GM23338 (cell line): Measurements from ENCODE around the gene GFER. TPM values are rescaled to one million over a fixed set of nuclear protein-coding genes. Genes with fewer than 3 reads are reported as not detected.

Experiments used
- ATAC-seq: fragments of 200-7000 bp; cut with Tn5 transposase; 3 replicates; pipeline ENCODE4 v1.9.1; 2020
- DNase-seq: peaks from one replicate; pipeline ENCODE4 v3.0.0-alpha.2; 2015; ENCODE audit warnings: low spot score
- H2AFZ ChIP-seq: fragments of 200-600 bp; sonication (generic); 2 replicates; pipeline ENCODE4 v1.8.0; 2016; ENCODE audit warnings: antibody characterized with exemption, mild to moderate bottlenecking, moderate library complexity
- H3F3A ChIP-seq: fragments of 200-600 bp; sonication (generic); replicated peaks from 2 replicates; pipeline ENCODE4 v1.8.0; 2017; ENCODE audit warnings: antibody characterized with exemption, mixed run types, low read depth
- H3K27ac ChIP-seq: fragments of 200-600 bp; sonication (generic); 2 replicates; pipeline ENCODE4 v1.6.1; 2016; ENCODE audit warnings: low read depth
- H3K27me3 ChIP-seq: fragments of 200-600 bp; sonication (generic); 2 replicates; pipeline ENCODE4 v1.8.0; 2016; ENCODE audit warnings: mild to moderate bottlenecking, mixed run types, moderate library complexity; ENCODE audit not compliant: insufficient read depth
- H3K36me3 ChIP-seq: fragments of 200-600 bp; sonication (generic); 2 replicates; pipeline ENCODE4 v1.8.0; 2016; ENCODE audit warnings: mild to moderate bottlenecking; ENCODE audit not compliant: insufficient read depth
- H3K4me1 ChIP-seq: fragments of 200-600 bp; sonication (generic); 2 replicates; pipeline ENCODE4 v1.8.0; 2016; ENCODE audit warnings: mild to moderate bottlenecking, moderate library complexity; ENCODE audit not compliant: insufficient read depth
- H3K4me2 ChIP-seq: fragments of 200-600 bp; sonication (generic); 2 replicates; pipeline ENCODE4 v1.7.1; 2017; ENCODE audit warnings: mixed run types
- H3K4me3 ChIP-seq: fragments of 200-600 bp; sonication (generic); 2 replicates; pipeline ENCODE4 v1.6.1; 2016; ENCODE audit warnings: mixed run types
- H3K79me2 ChIP-seq: fragments of 200-600 bp; sonication (generic); replicated peaks from 2 replicates; pipeline ENCODE4 v1.8.0; 2017; ENCODE audit warnings: mild to moderate bottlenecking; ENCODE audit not compliant: insufficient read depth
- H3K9me2 ChIP-seq: fragments of 200-600 bp; sonication (generic); 2 replicates; pipeline ENCODE4 v1.8.0; 2017; ENCODE audit not compliant: insufficient read depth
- H4K20me1 ChIP-seq: fragments of 200-600 bp; sonication (generic); replicated peaks from 2 replicates; pipeline ENCODE4 v1.8.0; 2017; ENCODE audit warnings: mild to moderate bottlenecking; ENCODE audit not compliant: insufficient read depth
- H3K27ac Mint-ChIP-seq: 2 replicates; pipeline ENCODE4 v1.8.0; 2020; ENCODE audit warnings: inconsistent platforms, mild to moderate bottlenecking, moderate library complexity, mixed read lengths
- H3K27me3 Mint-ChIP-seq: 3 replicates; pipeline ENCODE4 v1.8.0; 2022; ENCODE audit warnings: low read depth, mild to moderate bottlenecking, moderate library complexity, mixed read lengths, inconsistent platforms; ENCODE audit not compliant: insufficient read depth, poor library complexity
- H3K36me3 Mint-ChIP-seq: 3 replicates; pipeline ENCODE4 v1.8.0; 2021; ENCODE audit warnings: low read depth, mild to moderate bottlenecking, inconsistent platforms, moderate library complexity, mixed read lengths
- H3K4me1 Mint-ChIP-seq: 3 replicates; pipeline ENCODE4 v1.8.0; 2020; ENCODE audit warnings: mild to moderate bottlenecking, inconsistent platforms, mixed read lengths
- H3K4me3 Mint-ChIP-seq: 3 replicates; pipeline ENCODE4 v1.8.0; 2021; ENCODE audit warnings: moderate library complexity, mild to moderate bottlenecking, inconsistent platforms, mixed read lengths
- H3K9me3 Mint-ChIP-seq: 3 replicates; pipeline ENCODE4 v1.8.0; 2020; ENCODE audit warnings: moderate library complexity, mild to moderate bottlenecking, inconsistent platforms, mixed read lengths
- CREB1 ChIP-seq: fragments of 250-450 bp; sonication (Bioruptor Pico); IDR thresholded peaks from 2 replicates; pipeline ENCODE4 v1.5.0; 2020; ENCODE audit warnings: low read depth, mild to moderate bottlenecking, moderate library complexity
- CTCF ChIP-seq, 2 experiments: fragments of 200-600 bp in 1 of 2; sonication (generic) in 1 of 2; conservative IDR thresholded peaks; 2 replicates each; pipeline versions ENCODE4 v1.5.1 to v1.6.1; 2016 to 2017; ENCODE audit warnings: antibody characterized with exemption in 2 of 2, low read depth in 2 of 2, mild to moderate bottlenecking in 2 of 2, moderate library complexity in 1 of 2
- ETS1 ChIP-seq: IDR thresholded peaks from 2 replicates; pipeline ENCODE4 v1.6.1; 2016; ENCODE audit warnings: antibody characterized with exemption
- EZH2 ChIP-seq: fragments of 200-600 bp; sonication (generic); IDR thresholded peaks from one replicate; pipeline ENCODE4 v1.8.0; 2017; ENCODE audit warnings: antibody characterized with exemption, mild to moderate bottlenecking, low read depth; ENCODE audit not compliant: unreplicated experiment
- EZH2phosphoT487 ChIP-seq: fragments of 200-600 bp; sonication (generic); IDR thresholded peaks from one replicate; pipeline ENCODE4 v1.8.1; 2018; ENCODE audit warnings: antibody characterized with exemption; ENCODE audit not compliant: unreplicated experiment
- JUNB ChIP-seq: IDR thresholded peaks from one replicate; pipeline ENCODE4 v1.6.1; 2016; ENCODE audit warnings: antibody characterized with exemption; ENCODE audit not compliant: unreplicated experiment
- NANOG ChIP-seq: IDR thresholded peaks from 2 replicates; pipeline ENCODE4 v1.6.1; 2016; ENCODE audit warnings: antibody characterized with exemption, borderline replicate concordance
- POLR2AphosphoS5 ChIP-seq: IDR thresholded peaks from 2 replicates; pipeline ENCODE4 v1.6.1; 2016; ENCODE audit warnings: antibody characterized with exemption, low read depth
- REST ChIP-seq: IDR thresholded peaks from one replicate; pipeline ENCODE4 v1.6.1; 2018; ENCODE audit warnings: antibody characterized with exemption; ENCODE audit not compliant: unreplicated experiment
- STAT1 ChIP-seq: IDR thresholded peaks from one replicate; pipeline ENCODE4 v1.6.1; 2016; ENCODE audit warnings: antibody characterized with exemption; ENCODE audit not compliant: unreplicated experiment
- ZNF114 ChIP-seq: fragments of 250-450 bp; sonication (Bioruptor Pico); IDR thresholded peaks from 2 replicates; pipeline ENCODE4 v1.5.0; 2020; ENCODE audit warnings: mild to moderate bottlenecking, moderate library complexity
- ZNF331 ChIP-seq: fragments of 250-450 bp; sonication (Bioruptor Pico); IDR thresholded peaks from 2 replicates; pipeline ENCODE4 v1.5.0; 2020; ENCODE audit warnings: low read depth, mild to moderate bottlenecking, moderate library complexity
- polyA plus RNA-seq: library from polyadenylated mRNA; unstranded; fragments of >200 nt; fragmentation: Nextera tagmentation; extraction: Ambion mirVana; gene quantifications from 2 replicates; pipeline ENCODE4 v1.2.1, GENCODE V29; 2016
- total RNA-seq: library from RNA; depleted of rRNA; stranded (reverse); fragments of >200 nt; shearing (Covaris generic); gene quantifications from 2 replicates; pipeline ENCODE4 v1.2.3, GENCODE V29; 2014

The GFER gene
- total and polyA plus RNA-seq, 2 experiments from 2014 or later, result 40.1 to 64.5 TPM

- Histone ChIP-seq H4K20me1 (no peaks in the 10 kb centered on the region; the same call in none of the 2 replicates), H3K27me3 (no peaks in the 10 kb centered on the region), H3F3A (0 out of 2 replicates have a peak, but pooled peaks cover 8% of the 10 kb centered on the region), H3K79me2 (peaks cover 21% of the 10 kb centered on the region), H3K36me3 (no peaks in the 10 kb centered on the region), H3K27ac (no peak overlapping the region), H3K9me2 (no peaks in the 10 kb centered on the region), H2AFZ (no peak overlapping the region), H3K4me1 (peaks cover 14% of the 10 kb centered on the region; the same call in 1 of the 2 replicates), H3K4me2 (no peak overlapping the region), H3K4me3 (no peak overlapping the region)
- ATAC-seq (no peak), DNase-seq (no peak)
- 0 out of 3 replicates have a peak overlapping the region, but pooled peaks have one; percentile 19 for H3K4me3 Mint-ChIP-seq
- peaks cover 12% of the 10 kb centered on the region for H3K4me1 Mint-ChIP-seq
- peaks cover 15% of the 10 kb centered on the region for H3K27me3 Mint-ChIP-seq
- TF ChIP-seq EZH2phosphoT487 (no peak), NANOG (no peak), CREB1 (CRISPR knock-in tag) (no peak), ZNF331 (CRISPR knock-in tag) (no peak), JUNB (no peak), ETS1 (no peak)
- peaks cover 16% of the 10 kb centered on the region for H3K36me3 Mint-ChIP-seq
- H3K27ac Mint-ChIP-seq, result no peak overlapping the region
- H3K9me3 Mint-ChIP-seq, result peaks cover 3% of the 10 kb centered on the region; the same call in 1 of the 3 replicates
These were observed 9.6 kb upstream of the GFER start for GRCh38 chr16:1974157-1975070.

GRCh38 chr16:1975432-1976215, 8.4 kb upstream of the GFER start:
- H3K4me3 Mint-ChIP-seq, result no peak overlapping the region; the same call in 2 of the 3 replicates
- peaks cover 18% of the 10 kb centered on the region for H3K4me1 ChIP-seq
- no peaks in the 10 kb centered on the region; the same call in none of the 2 replicates for H4K20me1 ChIP-seq
- ATAC-seq (no peak), DNase-seq (no peak)
- H3F3A ChIP-seq, result peaks cover 13% of the 10 kb centered on the region; the same call in 1 of the 2 replicates
- no peaks in the 10 kb centered on the region for H3K36me3 ChIP-seq
- H3K27ac Mint-ChIP-seq, result no peak overlapping the region
- H3K36me3 Mint-ChIP-seq, result peaks cover 16% of the 10 kb centered on the region
- H3K4me3 ChIP-seq, result no peak overlapping the region
- H3K9me3 Mint-ChIP-seq, result peaks cover 3% of the 10 kb centered on the region; the same call in 1 of the 3 replicates
- peaks cover 26% of the 10 kb centered on the region for H3K27me3 Mint-ChIP-seq
- H3K9me2 ChIP-seq, result no peaks in the 10 kb centered on the region
- H2AFZ ChIP-seq, result no peak overlapping the region
- H3K4me1 Mint-ChIP-seq, result peaks cover 15% of the 10 kb centered on the region
- H3K27ac ChIP-seq, result no peak overlapping the region
- H3K27me3 ChIP-seq, result peaks cover 10% of the 10 kb centered on the region
- no peak overlapping the region for H3K4me2 ChIP-seq
- peaks cover 21% of the 10 kb centered on the region for H3K79me2 ChIP-seq
- TF ChIP-seq REST (no peak), ZNF331 (CRISPR knock-in tag) (no peak), EZH2phosphoT487 (no peak), POLR2AphosphoS5 (no peak), CTCF (conservative IDR thresholded peaks at IDR 0.05; ENCODE audit: low read depth in 2 of 2) (no peak), STAT1 (no peak), EZH2 (no peak), ZNF114 (no peak), CREB1 (CRISPR knock-in tag) (no peak)
